ENCODE measurements around the gene AFF2.

The AFF2 gene

GRCh38 chrX:148768296-148768695 lies 267.9 kb downstream of the AFF2 start:
- DNase-seq = no peak

GRCh38 chrX:148771440-148771839 lies 271.0 kb downstream of the AFF2 start:
- no peak for DNase-seq

GRCh38 chrX:148774276-148774675 lies 273.9 kb downstream of the AFF2 start:
- no peak for DNase-seq

- no peak for DNase-seq
Observed at GRCh38 chrX:148784137-148784536, 283.7 kb downstream of the AFF2 start.

- DNase-seq = no peak
Observed at GRCh38 chrX:148784856-148785255, 284.4 kb downstream of the AFF2 start.

- no peak for DNase-seq
Observed at GRCh38 chrX:148785256-148785655, 284.8 kb downstream of the AFF2 start.

GRCh38 chrX:148788449-148788848 lies 288.0 kb downstream of the AFF2 start:
- DNase-seq = no peak

- DNase-seq = no peak
Observed at GRCh38 chrX:148794350-148794749, 293.9 kb downstream of the AFF2 start.

- no peak for DNase-seq
Observed at GRCh38 chrX:148804579-148805355, 304.4 kb downstream of the AFF2 start.

GRCh38 chrX:148806145-148806870 lies 305.9 kb downstream of the AFF2 start:
- DNase-seq = no peak

- no peak for DNase-seq
Observed at GRCh38 chrX:148808833-148809232, 308.4 kb downstream of the AFF2 start.

GRCh38 chrX:148811236-148811635 lies 310.8 kb downstream of the AFF2 start:
- DNase-seq = no peak

GRCh38 chrX:148813422-148813821 lies 313.0 kb downstream of the AFF2 start:
- no peak for DNase-seq

- DNase-seq = no peak
Observed at GRCh38 chrX:148813967-148814366, 313.6 kb downstream of the AFF2 start.

GRCh38 chrX:148815218-148815961 lies 315.0 kb downstream of the AFF2 start:
- DNase-seq = no peak

- DNase-seq = no peak
Observed at GRCh38 chrX:148823986-148824385, 323.6 kb downstream of the AFF2 start.

- no peak for DNase-seq
Observed at GRCh38 chrX:148825696-148826095, 325.3 kb downstream of the AFF2 start.

- DNase-seq = no peak
Observed at GRCh38 chrX:148836741-148837140, 336.3 kb downstream of the AFF2 start.

- DNase-seq = no peak
Observed at GRCh38 chrX:148850631-148851030, 350.2 kb downstream of the AFF2 start.

- DNase-seq = no peak
Observed at GRCh38 chrX:148854306-148854705, 353.9 kb downstream of the AFF2 start.

GRCh38 chrX:148856505-148856904 lies 356.1 kb downstream of the AFF2 start:
- no peak for DNase-seq

- DNase-seq = no peak
Observed at GRCh38 chrX:148865277-148866210, 365.1 kb downstream of the AFF2 start.

GRCh38 chrX:148867596-148867995 lies 367.2 kb downstream of the AFF2 start:
- DNase-seq = no peak
